ENCODE data around the gene TEX26.

DNA sequence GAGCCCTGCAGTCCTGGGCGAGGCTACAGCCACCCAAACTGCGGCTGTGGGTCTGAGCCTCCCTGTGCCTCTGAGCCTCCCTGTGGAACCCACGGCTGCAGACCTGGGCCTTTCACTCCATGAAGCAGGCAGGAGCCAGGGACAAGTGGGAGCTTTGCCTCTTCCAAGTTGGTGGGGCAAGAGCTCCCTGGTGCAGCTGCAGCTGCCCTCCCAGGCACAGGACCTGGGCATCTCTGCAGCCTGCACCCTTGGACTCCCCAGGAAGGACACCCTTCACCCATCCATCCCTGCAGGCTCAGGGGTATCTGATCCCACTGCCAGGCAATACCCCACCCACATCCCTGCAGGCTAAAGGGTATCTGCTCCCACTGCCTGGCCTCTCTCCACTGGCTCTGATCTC lies 2.3 kb downstream of the TEX26 start:
- TF ChIP-seq, protein P1, sequence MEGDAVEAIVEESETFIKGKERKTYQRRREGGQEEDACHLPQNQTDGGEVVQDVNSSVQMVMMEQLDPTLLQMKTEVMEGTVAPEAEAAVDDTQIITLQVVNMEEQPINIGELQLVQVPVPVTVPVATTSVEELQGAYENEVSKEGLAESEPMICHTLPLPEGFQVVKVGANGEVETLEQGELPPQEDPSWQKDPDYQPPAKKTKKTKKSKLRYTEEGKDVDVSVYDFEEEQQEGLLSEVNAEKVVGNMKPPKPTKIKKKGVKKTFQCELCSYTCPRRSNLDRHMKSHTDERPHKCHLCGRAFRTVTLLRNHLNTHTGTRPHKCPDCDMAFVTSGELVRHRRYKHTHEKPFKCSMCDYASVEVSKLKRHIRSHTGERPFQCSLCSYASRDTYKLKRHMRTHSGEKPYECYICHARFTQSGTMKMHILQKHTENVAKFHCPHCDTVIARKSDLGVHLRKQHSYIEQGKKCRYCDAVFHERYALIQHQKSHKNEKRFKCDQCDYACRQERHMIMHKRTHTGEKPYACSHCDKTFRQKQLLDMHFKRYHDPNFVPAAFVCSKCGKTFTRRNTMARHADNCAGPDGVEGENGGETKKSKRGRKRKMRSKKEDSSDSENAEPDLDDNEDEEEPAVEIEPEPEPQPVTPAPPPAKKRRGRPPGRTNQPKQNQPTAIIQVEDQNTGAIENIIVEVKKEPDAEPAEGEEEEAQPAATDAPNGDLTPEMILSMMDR (IDR thresholded peaks at IDR 0.05): no peak
- no peak for TF ChIP-seq POLR2A (IDR thresholded peaks at IDR 0.05)
